Measurements from ENCODE around the gene TOP3A.
A peak's percentile ranks its signal among the peaks of the same experiment; 100 is the strongest.
"Not testable (repeated sequence)": the region's sequence is repeated elsewhere in the genome, so short reads cannot be mapped to it uniquely, and the experiment has no call there.

Gene TOP3A

GRCh38 chr17:18314731-18315561 is at the start of gene TOP3A, which contains the start of gene SMCR8:
Gene TOP3A, minus strand, starts transcription at chr17:18314994. Its CDS starts 216 bp downstream, at chr17:18314778.
Gene SMCR8, plus strand, starts transcription at chr17:18315293. Its CDS starts 497 bp downstream, at chr17:18315790.
- peak; percentile 96 for DNase-seq (ENCODE audit: low read depth)

GRCh38 chr17:18364166-18364565 is 49.4 kb upstream of the TOP3A start:
- no peak for DNase-seq (ENCODE audit: low read depth)

GRCh38 chr17:18363101-18364049 is 48.6 kb upstream of the TOP3A start, which contains the start of gene SHMT1:
Gene SHMT1, minus strand, starts transcription at chr17:18363550. Its CDS starts 7,569 bp downstream, at chr17:18355981.
- DNase-seq (ENCODE audit: low read depth), result peak; percentile 90

- DNase-seq (ENCODE audit: low read depth), result no peak
Measured at GRCh38 chr17:18362698-18363100, 47.9 kb upstream of the TOP3A start.

GRCh38 chr17:18361837-18362697 is 47.3 kb upstream of the TOP3A start:
- DNase-seq (ENCODE audit: low read depth), result no peak

GRCh38 chr17:18360518-18360917 is 45.7 kb upstream of the TOP3A start:
- DNase-seq (ENCODE audit: low read depth), result no peak

- DNase-seq (ENCODE audit: low read depth), result no peak
Measured at GRCh38 chr17:18356624-18357023, 41.8 kb upstream of the TOP3A start.

- DNase-seq (ENCODE audit: low read depth), result no peak
Measured at GRCh38 chr17:18353541-18353940, 38.7 kb upstream of the TOP3A start.

- DNase-seq (ENCODE audit: low read depth), result no peak
Measured at GRCh38 chr17:18344021-18344420, 29.2 kb upstream of the TOP3A start.

- DNase-seq (ENCODE audit: low read depth), result no peak
Measured at GRCh38 chr17:18339933-18340332, 25.1 kb upstream of the TOP3A start.

GRCh38 chr17:18338158-18338557 is 23.4 kb upstream of the TOP3A start:
- DNase-seq (ENCODE audit: low read depth), result not testable (repeated sequence)

- DNase-seq (ENCODE audit: low read depth), result no peak
Measured at GRCh38 chr17:18332909-18333489, 18.2 kb upstream of the TOP3A start.

GRCh38 chr17:18331879-18332278 is 17.1 kb upstream of the TOP3A start:
- DNase-seq (ENCODE audit: low read depth), result no peak

GRCh38 chr17:18328643-18329204 is 13.9 kb upstream of the TOP3A start:
- DNase-seq (ENCODE audit: low read depth), result no peak

- no peak for DNase-seq (ENCODE audit: low read depth)
Measured at GRCh38 chr17:18327556-18327955, 12.8 kb upstream of the TOP3A start.

GRCh38 chr17:18327093-18327492 is 12.3 kb upstream of the TOP3A start:
- DNase-seq (ENCODE audit: low read depth), result no peak

GRCh38 chr17:18326572-18326971 is 11.8 kb upstream of the TOP3A start:
- DNase-seq (ENCODE audit: low read depth), result no peak

- DNase-seq (ENCODE audit: low read depth), result no peak
Measured at GRCh38 chr17:18326039-18326438, 11.2 kb upstream of the TOP3A start.

- DNase-seq (ENCODE audit: low read depth), result no peak
Measured at GRCh38 chr17:18324140-18325050, 9.6 kb upstream of the TOP3A start.
